NCI-H524 treated with DMSO at 0.1 percent for 48 hours (cell line): Measurements from ENCODE around the gene RAP1A.
"Not testable (repeated sequence)": the region's sequence is repeated elsewhere in the genome, so short reads cannot be mapped to it uniquely, and the experiment has no call there.

ENCODE experiments used
- DNase-seq: peaks from one replicate; lab custom pipeline; 2025; lab: John Stamatoyannopoulos, UW

The RAP1A gene

DNA sequence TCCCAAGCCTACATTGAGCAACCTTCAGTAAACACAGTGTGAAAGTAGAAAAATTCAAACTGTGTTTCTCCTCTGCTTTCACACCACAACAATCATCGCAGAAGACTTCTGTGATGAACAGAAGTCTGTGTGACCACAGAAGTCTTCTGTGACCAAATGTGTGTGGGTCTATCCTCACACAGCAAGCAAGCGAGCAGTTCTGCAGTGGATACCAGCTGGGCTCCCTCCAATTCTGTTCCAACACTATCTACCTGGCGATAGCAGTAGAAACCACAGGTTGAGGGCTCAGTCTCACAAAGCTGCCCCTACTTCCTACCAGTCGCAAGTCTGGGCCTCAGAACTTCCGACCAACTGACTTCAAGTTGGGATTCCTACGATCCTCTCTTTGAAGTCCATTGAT is 21.0 kb upstream of the RAP1A start:
- DNase-seq, result no peak

DNA sequence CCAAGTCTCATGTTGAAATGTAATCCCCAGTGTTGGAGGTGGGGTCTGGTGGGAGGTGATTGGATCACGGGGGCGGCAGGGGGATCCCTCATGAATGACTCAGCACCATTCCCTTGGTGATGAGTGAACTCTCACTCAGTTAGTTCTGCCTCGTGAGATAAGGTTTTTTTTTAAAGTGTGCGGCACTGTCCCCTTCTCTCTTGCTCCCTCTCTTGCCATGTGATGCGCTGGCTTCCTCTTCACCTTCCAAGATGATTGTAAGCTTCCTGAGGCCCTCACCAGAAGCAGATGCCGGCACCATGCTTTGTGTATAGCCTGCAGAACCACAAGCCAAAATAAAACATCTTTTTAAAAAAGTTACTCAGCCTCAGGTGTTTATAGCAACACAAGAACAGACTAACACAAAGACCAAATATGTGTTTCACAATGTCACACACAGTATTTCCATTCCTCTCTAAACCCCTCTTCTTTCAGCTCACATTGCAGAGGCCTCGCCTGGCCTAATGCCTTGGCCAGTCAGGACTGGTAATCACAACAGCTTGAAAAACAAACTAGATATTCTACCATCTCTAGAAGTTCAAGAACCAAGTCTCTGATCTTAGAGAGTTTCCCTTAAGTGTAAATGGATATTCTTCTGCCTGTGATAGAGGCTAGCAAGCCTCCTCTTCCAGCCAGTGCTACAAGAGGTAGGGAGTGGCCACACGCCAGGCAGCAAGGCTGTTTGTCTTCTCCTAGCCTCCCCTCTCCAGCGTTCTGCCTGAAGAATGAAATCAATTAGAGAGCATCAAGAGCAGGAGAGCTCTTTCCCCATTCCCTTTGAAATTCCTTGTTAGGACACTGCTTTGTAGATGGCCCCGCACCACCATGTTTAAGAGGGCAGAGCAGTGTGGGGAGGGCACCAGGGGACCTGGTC is 19.6 kb upstream of the RAP1A start:
- DNase-seq, result no peak

DNA sequence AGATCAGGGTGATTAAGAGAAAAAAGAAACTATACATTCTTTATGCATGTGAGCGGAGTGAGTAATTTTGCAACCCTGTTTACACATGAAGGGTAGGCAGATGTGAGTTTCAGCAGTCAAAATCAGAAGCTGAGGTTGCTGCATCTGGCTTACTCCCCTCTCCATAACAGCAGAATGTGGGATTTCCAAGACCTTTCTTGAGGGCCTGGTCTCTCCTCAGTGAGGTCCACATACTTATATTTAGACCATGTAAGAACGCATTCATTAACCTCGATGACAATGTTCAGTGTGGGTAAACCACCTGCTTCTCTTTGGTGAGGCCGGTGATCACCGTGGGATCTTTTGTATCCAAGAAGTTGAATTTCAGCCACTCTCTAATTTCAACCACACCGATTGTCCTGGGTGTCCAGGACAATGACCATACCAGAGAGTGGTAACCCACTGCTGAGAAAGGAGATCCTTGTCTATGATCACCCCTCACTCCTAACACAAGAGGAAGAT is 18.7 kb upstream of the RAP1A start:
- DNase-seq, result no peak

DNA sequence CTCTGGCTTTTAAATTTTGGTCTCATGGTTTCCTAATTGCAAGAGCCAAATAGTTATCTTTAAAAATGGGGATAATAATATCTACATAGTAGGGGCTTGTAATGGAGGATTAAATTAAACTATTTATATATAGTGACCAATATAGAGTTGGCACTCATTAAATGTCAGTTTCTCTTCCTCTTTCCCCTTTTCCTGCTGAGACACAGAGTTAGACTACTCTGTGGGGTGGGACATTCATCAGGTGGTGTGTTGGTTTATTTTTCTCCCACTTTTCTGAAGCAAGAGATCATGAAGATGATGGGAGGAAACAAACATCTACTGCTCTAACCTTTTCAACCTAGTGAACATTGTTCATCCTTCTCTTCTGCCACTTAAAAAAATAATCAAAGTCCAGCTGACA is 17.3 kb upstream of the RAP1A start:
- no peak for DNase-seq

DNA sequence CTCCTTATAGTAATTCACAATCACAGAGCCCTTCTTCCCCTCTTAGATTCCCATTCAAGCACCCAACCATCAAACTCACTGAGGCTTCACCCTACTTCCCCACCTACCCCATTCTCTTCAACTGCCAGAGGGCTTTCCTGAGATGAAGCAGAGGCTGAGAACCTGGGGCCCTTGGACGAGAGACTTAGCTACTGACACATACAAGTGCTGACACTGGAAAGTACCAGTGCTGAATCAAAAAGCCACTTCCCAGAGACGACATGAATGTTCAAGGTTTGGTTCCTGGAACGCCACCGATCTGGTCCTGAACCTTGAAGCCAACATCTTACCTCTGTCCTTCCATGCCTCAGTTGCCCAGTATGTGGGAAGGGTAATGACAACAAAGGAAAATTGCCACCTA is 16.6 kb upstream of the RAP1A start:
- no peak for DNase-seq

DNA sequence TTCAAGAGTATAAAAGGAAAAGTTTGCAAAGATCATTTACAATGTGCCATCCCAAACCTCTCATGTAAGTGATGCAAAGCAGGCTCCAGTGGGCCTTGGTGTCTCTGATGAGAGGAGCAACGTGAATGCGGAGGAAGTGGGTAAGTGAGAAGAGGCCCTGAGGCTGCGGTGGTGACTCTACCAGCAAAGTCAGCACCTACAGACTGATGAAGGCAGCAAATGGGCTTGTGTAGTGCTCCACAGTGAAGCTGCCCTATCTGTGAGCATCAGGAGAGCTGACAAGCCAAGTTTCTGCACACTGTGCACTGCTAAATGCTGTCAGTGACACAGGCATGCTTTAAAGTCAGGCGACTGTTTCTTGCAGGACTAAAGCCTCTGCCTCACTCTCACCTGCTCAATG is 15.6 kb upstream of the RAP1A start:
- no peak for DNase-seq

DNA sequence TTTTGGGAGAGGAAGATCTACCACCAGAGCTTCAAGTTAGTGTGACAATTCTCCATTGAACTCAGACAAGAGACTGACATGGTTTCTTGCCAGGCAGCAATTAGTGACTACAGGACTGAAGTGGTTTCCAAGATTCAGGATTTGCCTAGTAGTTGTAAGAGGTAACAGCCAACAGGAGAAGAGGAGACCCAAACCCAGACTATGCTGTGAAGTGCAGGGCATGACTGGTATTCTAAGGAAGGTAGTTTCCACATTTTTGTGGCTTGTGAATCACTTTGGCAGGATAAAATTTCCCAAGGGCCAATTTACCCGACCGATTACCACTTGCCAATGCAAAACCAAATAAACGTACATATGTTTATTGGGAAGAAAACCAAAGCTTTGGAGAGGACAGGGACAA is 14.7 kb upstream of the RAP1A start:
- no peak for DNase-seq

DNA sequence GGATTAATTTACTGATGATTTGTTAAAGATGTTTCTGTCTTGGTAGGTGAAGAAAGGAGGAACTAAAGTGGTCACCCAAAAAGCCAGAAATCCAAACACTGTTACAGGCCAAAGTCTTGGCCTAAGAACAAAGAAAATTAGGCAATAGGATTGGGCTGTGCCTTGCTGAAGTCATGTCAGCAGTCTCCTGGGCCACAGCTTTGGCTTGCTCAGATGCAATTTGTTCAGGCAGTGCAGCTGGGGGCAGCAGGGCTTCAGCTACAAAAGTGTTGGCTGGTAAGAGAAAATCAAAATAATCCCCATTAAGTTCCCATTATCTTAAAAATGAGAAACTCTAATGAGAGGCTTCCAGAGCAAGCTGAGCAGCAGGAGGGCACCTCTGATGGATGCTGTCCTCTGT is 14.0 kb upstream of the RAP1A start:
- no peak for DNase-seq

DNA sequence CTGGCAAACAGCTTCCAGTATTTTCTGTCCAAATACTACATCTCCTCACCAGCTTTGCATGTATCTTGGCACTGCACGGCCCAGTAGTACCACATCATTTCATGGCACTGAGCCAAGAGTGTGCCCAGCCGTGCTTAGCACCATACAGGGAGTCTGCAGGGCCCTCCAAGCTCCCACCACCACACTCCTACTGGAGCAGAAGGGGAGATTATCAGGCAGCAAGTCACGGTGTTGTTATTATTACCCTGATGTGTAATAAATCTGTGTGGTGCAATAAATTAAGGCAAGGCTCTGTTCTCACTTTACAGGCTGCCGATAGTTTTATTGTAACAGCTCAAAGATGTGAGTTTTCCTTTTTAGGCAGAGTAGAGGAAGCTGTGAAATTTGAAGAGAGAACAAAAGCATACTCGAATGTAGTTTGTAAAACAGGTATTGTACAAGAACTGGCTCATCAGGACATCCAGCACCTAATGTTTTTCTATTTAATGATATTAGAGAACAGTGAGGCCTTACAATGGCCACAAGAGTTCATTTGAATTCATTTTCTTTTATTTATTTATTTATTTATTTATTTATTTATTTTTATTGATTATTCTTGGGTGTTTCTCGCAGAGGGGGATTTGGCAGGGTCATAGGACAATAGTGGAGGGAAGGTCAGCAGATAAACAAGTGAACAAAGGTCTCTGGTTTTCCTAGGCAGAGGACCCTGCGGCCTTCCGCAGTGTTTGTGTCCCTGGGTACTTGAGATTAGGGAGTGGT is 13.0 kb upstream of the RAP1A start:
- not testable (repeated sequence) for DNase-seq

DNA sequence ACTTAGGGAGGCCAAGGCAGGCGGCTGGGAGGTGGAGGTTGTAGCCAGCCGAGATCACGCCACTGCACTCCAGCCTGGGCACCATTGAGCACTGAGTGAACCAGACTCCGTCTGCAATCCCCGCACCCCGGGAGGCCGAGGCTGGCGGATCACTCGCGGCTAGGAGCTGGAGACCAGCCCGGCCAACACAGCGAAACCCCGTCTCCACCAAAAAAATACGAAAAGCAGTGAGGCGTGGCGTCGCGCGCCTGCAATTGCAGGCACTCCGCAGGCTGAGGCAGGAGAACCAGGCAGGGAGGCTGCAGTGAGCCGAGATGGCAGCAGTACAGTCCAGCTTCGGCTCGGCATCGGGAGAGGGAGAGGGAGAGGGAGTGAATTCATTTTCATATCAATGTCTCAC is 11.1 kb upstream of the RAP1A start:
- DNase-seq, result not testable (repeated sequence)

DNA sequence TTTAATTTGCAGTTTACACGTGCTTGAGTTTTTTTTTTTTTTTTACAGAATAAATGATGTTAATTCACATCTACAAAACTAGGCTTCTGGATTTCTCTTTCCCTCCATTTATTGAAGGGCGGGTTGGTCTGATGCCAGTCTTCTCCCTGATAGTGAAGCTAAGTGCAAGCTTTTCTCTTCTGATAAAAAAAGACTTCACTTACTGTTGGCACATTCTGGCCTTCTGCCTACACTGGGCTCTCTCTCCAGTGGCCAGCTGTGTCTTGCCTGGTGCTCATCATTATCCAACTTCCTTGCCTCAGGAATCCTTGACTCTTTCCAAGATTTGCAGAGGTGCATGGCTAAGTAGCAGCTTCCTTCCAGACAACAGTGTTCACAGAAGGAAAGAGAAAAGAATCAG is 7.6 kb upstream of the RAP1A start:
- no peak for DNase-seq

DNA sequence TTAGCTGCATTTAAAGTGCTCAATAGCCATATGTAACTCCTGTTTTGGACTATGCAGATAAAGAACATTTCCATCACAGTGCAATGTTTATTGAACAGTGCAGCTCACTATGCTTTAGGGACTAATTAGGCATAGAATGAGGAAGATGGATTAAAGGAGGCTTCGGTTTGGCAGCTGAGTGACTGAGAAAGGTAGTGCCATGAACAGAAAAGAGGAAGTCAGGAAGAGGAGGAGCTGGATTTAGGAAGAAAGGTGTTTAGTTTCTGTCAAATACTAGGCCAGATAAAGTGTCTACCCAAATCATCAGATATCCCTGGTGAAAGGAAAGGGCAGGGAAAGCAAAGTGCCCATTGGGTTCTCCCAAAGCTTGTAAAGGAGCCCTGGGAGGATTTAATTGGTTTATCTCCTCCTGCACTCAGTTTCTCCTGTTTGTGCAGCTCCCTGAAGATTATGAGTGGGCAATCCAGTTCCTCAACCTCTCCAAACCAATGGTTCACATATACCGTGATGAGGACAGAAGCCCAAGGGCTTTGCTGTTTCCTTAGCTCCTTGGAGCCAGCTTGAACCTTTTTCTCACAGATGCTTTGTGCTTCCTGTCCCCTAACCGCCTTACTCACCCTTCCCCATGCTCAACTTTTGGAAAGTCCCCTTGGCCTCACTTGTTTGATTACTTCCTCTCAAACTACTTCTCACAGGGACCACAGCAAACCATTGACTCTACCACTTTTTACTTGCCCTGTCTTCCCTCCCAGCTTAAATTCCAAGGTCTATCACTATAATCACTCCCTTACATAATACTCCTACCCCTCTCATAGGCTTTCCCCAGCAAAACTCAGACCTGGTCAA is 3.5 kb upstream of the RAP1A start:
- DNase-seq, result no peak

DNA sequence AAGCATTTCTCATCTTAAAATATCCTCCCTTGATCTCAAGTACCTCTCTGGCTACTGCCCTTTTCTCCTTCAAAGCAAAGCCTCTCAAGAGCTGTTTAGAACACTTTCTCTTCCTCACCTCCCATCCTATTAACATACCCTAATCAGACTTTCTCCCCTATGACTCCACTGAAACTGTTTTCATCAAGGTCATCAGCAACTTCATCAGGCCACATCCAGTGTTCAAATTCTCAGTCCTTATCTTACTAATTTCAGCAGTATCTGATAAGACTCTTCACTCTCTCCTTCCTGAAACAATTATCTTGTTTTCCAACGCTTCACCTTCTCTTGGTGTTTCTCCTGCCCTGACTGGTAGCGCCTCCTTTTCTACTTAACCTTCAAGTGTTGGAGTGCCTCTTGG is 1.5 kb upstream of the RAP1A start:
- no peak for DNase-seq

DNA sequence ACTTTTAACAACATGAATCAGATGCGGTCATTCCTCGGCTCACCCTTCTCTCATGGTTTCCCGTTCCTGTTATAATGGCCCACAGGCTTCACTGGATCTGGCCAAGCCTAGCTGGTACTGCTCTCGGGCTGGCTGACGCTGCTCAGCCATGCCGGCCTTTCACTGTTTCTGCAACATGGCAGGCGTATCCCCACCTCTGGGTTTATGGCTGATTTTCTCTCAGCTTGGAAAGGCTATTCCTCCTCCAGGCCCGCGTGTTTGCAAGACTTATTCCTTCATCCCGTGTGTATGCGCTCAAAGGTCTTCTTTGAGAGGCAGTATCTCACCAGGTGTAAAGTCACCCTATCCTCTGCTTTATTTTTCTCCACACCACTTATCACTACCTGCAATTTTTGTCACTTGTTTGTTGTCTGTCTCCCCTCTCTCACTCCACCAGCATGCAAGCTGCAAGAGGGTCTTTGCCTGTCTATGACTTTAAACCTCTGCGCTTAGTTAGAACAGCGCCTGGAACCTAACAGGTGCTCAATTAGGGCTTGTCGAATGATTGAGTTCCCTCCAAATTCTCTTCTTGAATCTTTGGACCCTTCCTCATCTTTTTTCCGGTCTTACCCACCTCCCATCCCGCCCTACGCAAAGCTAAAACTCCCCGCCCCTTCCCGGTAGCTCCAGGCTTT is 491 bp upstream of the RAP1A start:
- DNase-seq, result no peak

DNA sequence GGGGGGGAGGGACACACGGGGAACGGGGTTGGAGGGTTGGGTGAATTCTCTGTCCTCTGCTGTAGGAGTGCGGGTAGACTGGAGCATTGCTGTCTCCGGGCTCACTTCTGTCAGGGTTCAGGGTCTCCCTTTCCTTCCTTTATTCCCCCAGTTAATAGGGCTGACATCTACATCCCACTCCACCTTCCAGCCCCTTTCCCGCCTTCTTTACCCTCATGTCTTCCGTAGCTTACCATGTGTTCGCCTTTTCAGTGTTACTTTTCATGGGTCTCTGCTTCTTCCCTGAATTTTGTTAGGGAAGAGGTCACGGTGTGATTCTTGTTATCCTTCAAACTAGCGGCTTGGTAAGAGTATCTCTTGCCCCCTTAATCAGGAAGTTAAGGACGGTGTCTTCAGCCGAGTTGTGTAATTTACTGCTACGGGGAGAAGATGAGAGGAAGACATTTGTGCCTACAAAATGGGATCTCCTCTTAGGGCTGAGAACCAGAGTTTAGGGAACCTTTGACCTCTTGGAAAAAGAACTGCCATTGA is 917 bp downstream of the RAP1A start:
- no peak for DNase-seq

DNA sequence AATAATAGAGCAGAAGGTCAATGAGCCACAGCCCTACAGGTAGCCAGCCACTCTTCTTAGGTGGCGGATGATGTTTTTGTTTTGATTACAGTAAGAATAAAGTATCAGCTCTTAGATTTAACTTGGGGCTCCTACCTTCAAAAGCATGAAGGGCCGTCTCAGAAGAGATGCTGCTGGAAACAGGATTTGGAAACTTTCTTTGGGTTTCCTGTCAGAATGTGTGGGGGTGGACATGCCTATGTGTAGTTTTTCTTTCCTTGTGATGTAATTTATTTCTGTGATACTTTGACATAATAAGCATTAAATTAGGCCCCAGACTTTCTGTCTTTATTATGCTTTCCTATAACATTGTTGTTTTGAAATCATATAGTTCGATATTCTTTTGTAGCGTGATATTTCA is 1.5 kb downstream of the RAP1A start:
- no peak for DNase-seq

DNA sequence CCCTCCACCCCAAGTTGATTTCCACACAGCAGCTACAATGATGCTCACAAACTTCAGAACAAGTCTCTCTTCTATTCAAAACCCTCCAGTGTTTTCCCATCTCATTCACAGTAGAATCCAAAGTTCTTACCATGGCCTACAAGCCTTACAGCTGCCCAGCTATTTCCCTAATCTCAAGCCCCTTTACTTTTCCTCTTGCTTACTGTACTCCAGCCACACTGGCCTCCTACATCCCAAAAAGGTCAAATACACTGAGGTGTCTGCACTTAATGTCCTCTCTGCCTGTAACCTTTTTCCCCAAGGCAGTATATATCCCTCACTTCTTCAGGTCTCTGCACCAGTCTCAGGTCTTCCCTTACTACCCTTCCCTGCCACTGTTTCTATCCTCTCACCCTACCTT is 2.6 kb downstream of the RAP1A start:
- no peak for DNase-seq

DNA sequence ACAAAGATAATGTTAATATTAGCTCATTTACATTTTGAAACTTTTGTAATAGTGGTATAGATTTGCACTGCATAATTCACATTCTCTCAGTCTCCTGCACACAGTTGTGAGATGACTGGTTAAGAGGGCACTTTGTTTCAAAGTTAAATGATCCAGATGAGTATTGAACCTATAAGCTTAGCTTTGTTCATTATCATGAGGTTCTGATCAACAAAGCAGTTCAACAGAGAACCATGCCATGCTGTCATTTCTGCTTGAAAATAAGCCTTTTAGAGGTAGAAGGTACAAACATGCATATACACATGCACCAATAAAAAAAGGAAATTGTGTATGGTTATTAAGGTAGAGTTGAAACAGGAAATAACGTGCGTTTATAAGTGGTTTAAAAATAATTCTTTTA is 4.8 kb downstream of the RAP1A start:
- DNase-seq, result no peak

DNA sequence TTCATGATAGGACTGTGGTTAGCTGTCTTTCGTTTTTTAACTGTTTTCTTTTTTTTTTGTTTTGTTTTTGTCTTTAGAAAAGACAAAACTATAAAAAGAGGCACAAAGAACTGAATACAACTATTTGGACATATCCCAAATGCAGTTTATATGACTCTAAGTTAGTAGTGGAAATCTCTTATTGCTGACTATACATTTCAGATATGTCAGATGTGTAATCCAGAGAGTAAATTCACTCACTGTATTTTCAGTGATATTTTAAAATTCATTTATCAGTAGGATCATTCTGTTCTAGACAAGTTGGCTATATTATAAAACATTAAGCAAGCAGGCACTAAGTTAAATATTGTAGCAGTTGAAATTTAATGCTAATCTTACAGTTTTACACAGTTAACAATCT is 5.7 kb downstream of the RAP1A start:
- DNase-seq, result no peak

DNA sequence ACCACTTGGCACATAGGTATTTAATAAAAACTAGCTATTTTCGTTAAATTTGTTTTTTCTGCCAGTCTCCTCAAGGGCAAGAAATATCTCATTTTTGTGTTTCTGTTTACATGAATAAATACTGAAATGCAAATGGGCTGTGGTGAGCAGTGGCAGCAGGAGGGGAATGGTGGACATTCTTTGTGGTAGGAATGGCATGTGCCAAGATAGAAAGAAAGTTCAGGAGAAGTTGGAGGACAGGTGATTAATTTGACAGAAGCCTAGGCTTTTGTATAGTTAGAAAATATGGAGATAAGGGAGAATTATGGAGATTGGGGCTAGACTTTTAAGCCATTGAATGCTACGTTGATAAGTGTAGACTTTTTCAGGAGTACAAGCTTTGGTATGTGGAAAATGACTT is 8.6 kb downstream of the RAP1A start:
- DNase-seq, result no peak

DNA sequence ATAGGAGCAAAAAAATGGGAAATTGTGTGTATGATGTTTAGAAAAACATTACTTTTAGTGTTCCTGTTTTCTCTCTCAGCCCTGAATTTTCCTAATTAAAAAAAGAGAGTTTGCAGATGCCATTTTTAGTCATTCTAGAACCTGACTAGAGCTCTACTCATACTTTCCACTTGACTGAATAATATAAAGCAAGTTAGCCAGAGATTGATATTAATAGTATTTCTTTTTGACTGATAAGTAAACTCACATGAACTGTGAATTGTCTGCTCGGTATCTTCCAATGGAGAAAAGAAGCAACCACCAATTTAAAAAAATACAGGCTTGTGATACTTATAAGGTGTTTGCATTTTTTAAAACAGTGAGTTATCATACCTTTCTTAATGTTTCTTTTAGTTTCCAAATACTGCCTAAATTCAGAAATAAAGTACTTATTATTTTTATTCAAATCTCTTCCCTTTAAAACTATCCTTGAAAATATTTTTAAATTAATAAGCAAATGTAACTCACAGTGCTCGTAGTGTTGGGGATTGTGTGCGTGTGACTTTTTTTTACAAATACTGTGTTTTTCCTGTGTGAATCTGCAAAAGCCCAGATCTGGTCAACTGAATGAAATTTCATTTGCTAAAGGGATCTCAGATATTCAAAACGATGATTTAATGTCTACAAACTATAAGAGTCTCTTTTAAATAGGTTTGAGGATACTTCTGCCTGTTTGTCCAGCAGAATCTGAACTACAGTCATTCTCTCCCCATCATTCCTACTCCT is 9.8 kb downstream of the RAP1A start:
- no peak for DNase-seq
